Fibroblast of skin of abdomen (primary cell): ENCODE results near the gene WDR81.

ENCODE experiments used
- DNase-seq: peaks from one replicate; pipeline ENCODE4 v3.0.0-alpha.2; 2013

WDR81 gene

GRCh38 chr17:1713160-1713877 is 11.2 kb upstream of the WDR81 start:
- no peak for DNase-seq

GRCh38 chr17:1713878-1714426 is 10.6 kb upstream of the WDR81 start:
- DNase-seq, result peak; percentile 39

GRCh38 chr17:1714427-1714979 is 10.0 kb upstream of the WDR81 start:
- peak; percentile 99 for DNase-seq

GRCh38 chr17:1714980-1715802 is 9.3 kb upstream of the WDR81 start:
- peak; percentile 92 for DNase-seq

GRCh38 chr17:1715803-1716075 is 8.8 kb upstream of the WDR81 start:
- DNase-seq, result no peak

GRCh38 chr17:1716076-1716911 is 8.2 kb upstream of the WDR81 start:
- peak; percentile 100 for DNase-seq

- DNase-seq, result peak; percentile 99
These were observed 7.4 kb upstream of the WDR81 start for GRCh38 chr17:1716912-1717695.

- DNase-seq, result no peak
These were observed 5.9 kb upstream of the WDR81 start for GRCh38 chr17:1718362-1719165.

- DNase-seq, result peak; percentile 32
These were observed 3.6 kb upstream of the WDR81 start for GRCh38 chr17:1720856-1721386.

- DNase-seq, result peak; percentile 80
These were observed 2.5 kb upstream of the WDR81 start for GRCh38 chr17:1722022-1722421.

- no peak for DNase-seq
These were observed 551 bp downstream of the WDR81 start for GRCh38 chr17:1724869-1725641.

- DNase-seq, result no peak
These were observed 1.4 kb downstream of the WDR81 start for GRCh38 chr17:1725642-1726511.

GRCh38 chr17:1726626-1727257 is 2.2 kb downstream of the WDR81 start:
- no peak for DNase-seq

- DNase-seq, result no peak
These were observed 2.8 kb downstream of the WDR81 start for GRCh38 chr17:1727258-1727789.

- DNase-seq, result no peak
These were observed 3.5 kb downstream of the WDR81 start for GRCh38 chr17:1727876-1728630.

GRCh38 chr17:1729966-1730325 is 5.4 kb downstream of the WDR81 start:
- DNase-seq, result no peak
